HepG2 (cell line): ENCODE measurements around the gene SYNGR1. TPM values are rescaled to one million over a fixed set of nuclear protein-coding genes. Genes with fewer than 3 reads are reported as not detected.
A peak's percentile ranks its signal among the peaks of the same experiment; 100 is the strongest.

Source experiments
- CERS6 ChIP-seq: sonication (generic); formaldehyde crosslinking; IDR thresholded peaks from 2 replicates; pipeline ENCODE4 v1.5.0; 2020; ENCODE audit warnings: missing genetic modification reagents
- CREM ChIP-seq, 2 experiments: sonication (generic) in 1 of 2; formaldehyde crosslinking in 1 of 2; IDR thresholded peaks; 2 replicates each; pipeline versions ENCODE4 v1.4.0 to v1.6.1; 2016 to 2020; ENCODE audit warnings: antibody characterized with exemption in 1 of 2, mild to moderate bottlenecking in 1 of 2, missing genetic modification reagents in 1 of 2
- FOXA1 ChIP-seq, 2 experiments: fragments of 450-650 bp in 1 of 2; sonication (generic) in 1 of 2; formaldehyde crosslinking in 1 of 2; IDR thresholded peaks; 2 replicates each; pipeline versions ENCODE4 v1.4.0 to v1.6.1; 2016 to 2020; ENCODE audit warnings: missing genetic modification reagents in 1 of 2
- PAF1 ChIP-seq: IDR thresholded peaks from 2 replicates; pipeline ENCODE4 v1.6.1; 2016; ENCODE audit warnings: missing genetic modification reagents, missing compliant biosample characterization
- PLRG1 ChIP-seq: fragments of 450-650 bp; conservative IDR thresholded peaks from 2 replicates; pipeline ENCODE4 v1.6.1; 2016
- RARA ChIP-seq: IDR thresholded peaks from 2 replicates; pipeline ENCODE4 v1.6.1; 2016; ENCODE audit warnings: missing genetic modification reagents, missing compliant biosample characterization
- SALL1 ChIP-seq: sonication (generic); formaldehyde crosslinking; IDR thresholded peaks from 2 replicates; pipeline ENCODE4 v1.8.0; 2022; ENCODE audit warnings: mild to moderate bottlenecking, missing genetic modification reagents
- SOX13 ChIP-seq, 3 experiments: fragments of 450-650 bp in 1 of 3; sonication (generic) in 1 of 3; formaldehyde crosslinking in 1 of 3; IDR thresholded peaks in 2 of 3; conservative IDR thresholded peaks in 1 of 3; 2 replicates each; pipeline versions ENCODE4 v1.5.0 to v1.6.1; 2016 to 2020; ENCODE audit warnings: antibody characterized with exemption in 1 of 3, mild to moderate bottlenecking in 1 of 3, missing compliant biosample characterization in 1 of 3, missing genetic modification reagents in 1 of 3, moderate library complexity in 1 of 3
- SPEN ChIP-seq: sonication (generic); formaldehyde crosslinking; IDR thresholded peaks from 2 replicates; pipeline ENCODE4 v1.5.1; 2020; ENCODE audit warnings: low read depth, mild to moderate bottlenecking, missing genetic modification reagents
- TBX2 ChIP-seq: sonication (generic); formaldehyde crosslinking; IDR thresholded peaks from 2 replicates; pipeline ENCODE4 v1.5.0; 2020; ENCODE audit warnings: missing genetic modification reagents, mild to moderate bottlenecking, borderline replicate concordance
- TEAD3 ChIP-seq: optimal IDR thresholded peaks from 2 replicates; pipeline ENCODE3; 2016; ENCODE audit warnings: borderline replicate concordance
- TFDP1 ChIP-seq: IDR thresholded peaks from 2 replicates; pipeline ENCODE4 v1.6.1; 2016; ENCODE audit warnings: missing compliant biosample characterization, missing genetic modification reagents, borderline replicate concordance
- ZFP91 ChIP-seq: sonication (generic); formaldehyde crosslinking; IDR thresholded peaks from 2 replicates; pipeline ENCODE4 v1.9.0; 2022; ENCODE audit warnings: missing genetic modification reagents, mild to moderate bottlenecking, borderline replicate concordance
- ZMYM3 ChIP-seq: sonication (generic); formaldehyde crosslinking; IDR thresholded peaks from 2 replicates; pipeline ENCODE4 v1.5.1; 2020; ENCODE audit warnings: mild to moderate bottlenecking, missing genetic modification reagents
- ZNF460 ChIP-seq: sonication (generic); formaldehyde crosslinking; IDR thresholded peaks from 2 replicates; pipeline ENCODE4 v1.5.1; 2020; ENCODE audit warnings: missing genetic modification reagents, mild to moderate bottlenecking, borderline replicate concordance
- ZNF572 ChIP-seq: sonication (generic); formaldehyde crosslinking; IDR thresholded peaks from 2 replicates; pipeline ENCODE4 v1.5.1; 2020; ENCODE audit warnings: mild to moderate bottlenecking, missing genetic modification reagents
- ZNF609 ChIP-seq: sonication (generic); formaldehyde crosslinking; IDR thresholded peaks from 2 replicates; pipeline ENCODE4 v1.4.0; 2020; ENCODE audit warnings: mild to moderate bottlenecking, missing genetic modification reagents, borderline replicate concordance
- ZNF747 ChIP-seq: sonication (generic); formaldehyde crosslinking; IDR thresholded peaks from 2 replicates; pipeline ENCODE4 v1.8.1; 2023; ENCODE audit warnings: missing genetic modification reagents, mild to moderate bottlenecking, borderline replicate concordance
- polyA plus RNA-seq, 8 experiments: library from polyadenylated mRNA; depleted of rRNA in 3 of 8; stranded (reverse) in 7 of 8; unstranded in 1 of 8; fragments of >200 nt; fragmentation: Illumina TruSeq in 4 of 8; extraction: Trizol in 4 of 8; gene quantifications; 2 replicates each; pipeline versions ENCODE4 v1.2.1 to v1.2.3, GENCODE V29; 2011 to 2016; ENCODE audit warnings: low read depth in 4 of 8, missing spikeins in 1 of 8, mixed read lengths in 1 of 8; ENCODE audit not compliant: insufficient read depth in 1 of 8
- total RNA-seq, 5 experiments: library from RNA; depleted of rRNA; stranded (reverse); fragments of >200 nt; fragmentation: Illumina TruSeq; extraction: Trizol; gene quantifications; 2 replicates each; pipeline ENCODE4 v1.2.3, GENCODE V29; 2016; ENCODE audit warnings: low read depth in 1 of 5

Gene SYNGR1
- total and polyA plus RNA-seq, 2 of the 13 experiments (the other 11 are each of a cell fraction or from before 2014, with no cell fraction given) = 0.27 to 2.7 TPM

GRCh38 chr22:39303892-39304671 is 45.7 kb upstream of the SYNGR1 start (continued):
- peak; percentile 76; the same call in 1 of the 2 replicates for TF ChIP-seq SALL1 (CRISPR knock-in tag)
- no peak for TF ChIP-seq CERS6 (CRISPR knock-in tag)
- peak; percentile 10 for TF ChIP-seq TEAD3
- peak; percentile 71; the same call in 1 of the 2 replicates for TF ChIP-seq ZMYM3 (CRISPR knock-in tag)
- TF ChIP-seq ZNF460 = peak; percentile 76
- no peak for TF ChIP-seq SOX13 (IDR thresholded peaks at IDR 0.05)
- TF ChIP-seq SOX13 (CRISPR knock-in tag; conservative IDR thresholded peaks at IDR 0.05 in 1 of 2, IDR thresholded peaks at IDR 0.05 in 1 of 2) = peak in 1 of 2 experiments; percentile 30; a peak in 1 of 4 replicates
- peak; percentile 37; the same call in 1 of the 2 replicates for TF ChIP-seq RARA
- peak; percentile 27; the same call in 1 of the 2 replicates for TF ChIP-seq ZFP91
- 0 out of 2 replicates have a peak, but pooled peaks have one; percentile 49 for TF ChIP-seq ZNF747
- TF ChIP-seq SPEN = peak; percentile 47; the same call in 1 of the 2 replicates
- TF ChIP-seq ZNF572 (CRISPR knock-in tag) = 0 out of 2 replicates have a peak, but pooled peaks have one; percentile 23
- TF ChIP-seq TBX2 = peak; percentile 25; the same call in 1 of the 2 replicates
- no peak for TF ChIP-seq PLRG1
- 0 out of 2 replicates have a peak, but pooled peaks have one; percentile 28 for TF ChIP-seq CREM (IDR thresholded peaks at IDR 0.05)
- TF ChIP-seq CREM (CRISPR knock-in tag; IDR thresholded peaks at IDR 0.05) = no peak
- TF ChIP-seq ZNF609 (CRISPR knock-in tag) = peak; percentile 47; the same call in 1 of the 2 replicates
- TF ChIP-seq PAF1 = no peak
- 0 out of 2 replicates have a peak, but pooled peaks have one; percentile 11 for TF ChIP-seq TFDP1 (CRISPR knock-in tag)
- TF ChIP-seq FOXA1 (IDR thresholded peaks at IDR 0.05) = no peak
- 0 out of 2 replicates have a peak, but pooled peaks have one; percentile 9 for TF ChIP-seq FOXA1 (CRISPR knock-in tag; IDR thresholded peaks at IDR 0.05)
